Mesendoderm (in vitro differentiated cells): ENCODE results near the gene CCDC194.
A peak's percentile ranks its signal among the peaks of the same experiment; 100 is the strongest.

Experiments used
- DNase-seq: peaks from one replicate; pipeline ENCODE4 v3.0.0; 2013
- H2AK5ac ChIP-seq: 2 replicates; pipeline ENCODE4 v1.6.1; 2013; ENCODE audit warnings: low read length, inconsistent platforms
- H2BK120ac ChIP-seq: 2 replicates; pipeline ENCODE4 v1.6.1; 2013; ENCODE audit warnings: low read depth, mild to moderate bottlenecking, low read length, moderate library complexity, mixed read lengths
- H2BK15ac ChIP-seq: replicated peaks from 2 replicates; pipeline ENCODE4 v1.6.1; 2013; ENCODE audit warnings: low read depth, mild to moderate bottlenecking, moderate library complexity
- H2BK5ac ChIP-seq: 2 replicates; pipeline ENCODE4 v1.6.1; 2013; ENCODE audit warnings: low read length, inconsistent platforms
- H3K18ac ChIP-seq: 2 replicates; pipeline ENCODE4 v1.6.1; 2013; ENCODE audit warnings: mild to moderate bottlenecking, low read length, mixed read lengths
- H3K23ac ChIP-seq: one replicate; pipeline ENCODE4 v1.6.1; 2013; ENCODE audit warnings: low read length
- H3K27ac ChIP-seq: 2 replicates; pipeline ENCODE4 v1.5.1; 2013; ENCODE audit warnings: low read depth, mild to moderate bottlenecking, inconsistent platforms, low read length, moderate library complexity
- H3K27me3 ChIP-seq: 2 replicates; pipeline ENCODE4 v1.6.1; 2013; ENCODE audit warnings: low read length, control low read depth, mild to moderate bottlenecking, inconsistent platforms; ENCODE audit not compliant: insufficient read depth, poor library complexity
- H3K36me3 ChIP-seq: 2 replicates; pipeline ENCODE4 v1.6.1; 2013; ENCODE audit warnings: low read length, inconsistent platforms; ENCODE audit not compliant: control insufficient read depth, insufficient read depth
- H3K4ac ChIP-seq: one replicate; pipeline ENCODE4 v1.6.1; 2013; ENCODE audit warnings: low read depth, mild to moderate bottlenecking, low read length, moderate library complexity
- H3K4me1 ChIP-seq: 2 replicates; pipeline ENCODE4 v1.6.1; 2013; ENCODE audit warnings: low read depth, low read length, inconsistent platforms; ENCODE audit not compliant: control insufficient read depth
- H3K4me2 ChIP-seq: 2 replicates; pipeline ENCODE4 v1.6.1; 2013; ENCODE audit warnings: low read length
- H3K4me3 ChIP-seq: 2 replicates; pipeline ENCODE4 v1.5.1; 2013; ENCODE audit warnings: mild to moderate bottlenecking, low read length
- H3K56ac ChIP-seq: one replicate; pipeline ENCODE4 v1.6.1; 2013; ENCODE audit warnings: low read length
- H3K79me1 ChIP-seq: 2 replicates; pipeline ENCODE4 v1.6.1; 2013; ENCODE audit warnings: low read length, inconsistent platforms
- H3K79me2 ChIP-seq: 2 replicates; pipeline ENCODE4 v1.6.1; 2013; ENCODE audit warnings: mild to moderate bottlenecking, low read length; ENCODE audit not compliant: control insufficient read depth, insufficient read depth
- H3K9ac ChIP-seq: 2 replicates; pipeline ENCODE4 v1.6.1; 2013; ENCODE audit warnings: low read length, inconsistent platforms
- H4K5ac ChIP-seq: one replicate; pipeline ENCODE4 v1.6.1; 2013; ENCODE audit warnings: low read length
- H4K8ac ChIP-seq: one replicate; pipeline ENCODE4 v1.6.1; 2013; ENCODE audit warnings: low read depth, mild to moderate bottlenecking, control low read depth, low read length, moderate library complexity
- WGBS: extraction: QIAGEN DNeasy Blood & Tissue Kit; methylation state at CpG from one replicate; pipeline ENCODE4 v1.1.7; 2013; ENCODE audit warnings: low lambda C conversion rate, missing lambda C conversion rate; ENCODE audit not compliant: insufficient coverage; ENCODE audit errors: extremely low coverage; 5-methylcytosine and 5-hydroxymethylcytosine counted together

Gene CCDC194

GRCh38 chr19:17420475-17420924 lies 26.5 kb upstream of the CCDC194 start:
- Histone ChIP-seq H3K79me1 (no peaks in the 10 kb centered on the region), H2AK5ac (peak overlapping the region; percentile 18), H3K23ac (no peak overlapping the region), H3K4me2 (peak overlapping the region; percentile 91), H3K4ac (no peak overlapping the region), H2BK15ac (no peak overlapping the region), H3K18ac (peak overlapping the region; percentile 11), H2BK120ac (no peak overlapping the region), H3K27me3 (no peaks in the 10 kb centered on the region), H3K4me1 (peaks cover 3% of the 10 kb centered on the region), H3K27ac (no peak overlapping the region), H3K56ac (peak overlapping the region; percentile 89), H3K36me3 (no peaks in the 10 kb centered on the region), H4K8ac (no peak overlapping the region), H4K5ac (no peak overlapping the region), H3K79me2 (no peaks in the 10 kb centered on the region), H3K9ac (peak overlapping the region; percentile 77), H2BK5ac (no peak overlapping the region), H3K4me3 (peak overlapping the region; percentile 90)
- DNase-seq = peak; percentile 43
- WGBS = no CpG with 5 or more reads among the region's 25 CpGs

GRCh38 chr19:17419621-17420474 lies 25.9 kb upstream of the CCDC194 start, which contains the start of gene MVB12A:
MVB12A (plus strand) TSS chr19:17420047; CDS start chr19:17420136, 89 bp downstream.
- Histone ChIP-seq H4K8ac (no peak within 1 kb of the TSS), H3K79me1 (no peaks in the 10 kb centered on the region), H3K23ac (no peak within 1 kb of the TSS), H3K9ac (peak within 1 kb of the TSS; percentile 77), H3K79me2 (no peaks in the 10 kb centered on the region), H2AK5ac (peak within 1 kb of the TSS; percentile 18), H2BK120ac (no peak within 1 kb of the TSS), H3K36me3 (no peaks in the 10 kb centered on the region), H3K4me2 (peak within 1 kb of the TSS; percentile 91), H3K4me1 (peaks cover 3% of the 10 kb centered on the region), H3K56ac (peak within 1 kb of the TSS; percentile 89), H3K18ac (peak within 1 kb of the TSS; percentile 11), H3K27ac (peak within 1 kb of the TSS; percentile 28), H3K4ac (peak within 1 kb of the TSS; percentile 48), H3K27me3 (no peaks in the 10 kb centered on the region), H2BK15ac (no peak within 1 kb of the TSS), H3K4me3 (peak within 1 kb of the TSS; percentile 90), H2BK5ac (no peak within 1 kb of the TSS), H4K5ac (no peak within 1 kb of the TSS)
- DNase-seq = peak; percentile 100
- WGBS = no CpG with 5 or more reads among the region's 85 CpGs

GRCh38 chr19:17419154-17419620 lies 25.2 kb upstream of the CCDC194 start:
- no peak overlapping the region for H2BK15ac ChIP-seq
- H3K27ac ChIP-seq = peak overlapping the region; percentile 28
- H4K5ac ChIP-seq = no peak overlapping the region
- H2BK5ac ChIP-seq = no peak overlapping the region
- no peak overlapping the region for H2AK5ac ChIP-seq
- no peak overlapping the region for H4K8ac ChIP-seq
- H3K56ac ChIP-seq = peak overlapping the region; percentile 63
- no peaks in the 10 kb centered on the region for H3K27me3 ChIP-seq
- no peaks in the 10 kb centered on the region for H3K79me1 ChIP-seq
- WGBS = no CpG with 5 or more reads among the region's 8 CpGs
- DNase-seq = no peak
- H3K4ac ChIP-seq = peak overlapping the region; percentile 48
- H3K4me2 ChIP-seq = peak overlapping the region; percentile 44
- no peaks in the 10 kb centered on the region for H3K79me2 ChIP-seq
- peaks cover 3% of the 10 kb centered on the region for H3K4me1 ChIP-seq
- H3K4me3 ChIP-seq = peak overlapping the region; percentile 21
- H3K23ac ChIP-seq = no peak overlapping the region
- H3K9ac ChIP-seq = peak overlapping the region; percentile 61
- H3K36me3 ChIP-seq = no peaks in the 10 kb centered on the region
- peak overlapping the region; percentile 11 for H3K18ac ChIP-seq
- H2BK120ac ChIP-seq = no peak overlapping the region

GRCh38 chr19:17418710-17419109 lies 24.7 kb upstream of the CCDC194 start:
- no peak overlapping the region for H3K18ac ChIP-seq
- peak overlapping the region; percentile 61 for H3K9ac ChIP-seq
- no peak overlapping the region for H3K4me3 ChIP-seq
- H3K4me1 ChIP-seq = peaks cover 3% of the 10 kb centered on the region
- H2BK120ac ChIP-seq = no peak overlapping the region
- H3K79me2 ChIP-seq = no peaks in the 10 kb centered on the region
- H3K79me1 ChIP-seq = no peaks in the 10 kb centered on the region
- WGBS = no CpG with 5 or more reads among the region's 3 CpGs
- H3K56ac ChIP-seq = no peak overlapping the region
- no peak overlapping the region for H4K8ac ChIP-seq
- DNase-seq = peak; percentile 20
- no peak overlapping the region for H3K4me2 ChIP-seq
- no peak overlapping the region for H3K4ac ChIP-seq
- no peak overlapping the region for H3K27ac ChIP-seq
- no peak overlapping the region for H2BK15ac ChIP-seq
- H3K36me3 ChIP-seq = no peaks in the 10 kb centered on the region
- H2BK5ac ChIP-seq = no peak overlapping the region
- no peak overlapping the region for H4K5ac ChIP-seq
- no peak overlapping the region for H2AK5ac ChIP-seq
- no peak overlapping the region for H3K23ac ChIP-seq
- H3K27me3 ChIP-seq = no peaks in the 10 kb centered on the region

- H3K23ac ChIP-seq = no peak overlapping the region
- WGBS = no CpG with 5 or more reads among the region's 6 CpGs
Measured at GRCh38 chr19:17415121-17415520, 21.1 kb upstream of the CCDC194 start.

More at GRCh38 chr19:17415121-17415520, 21.1 kb upstream of the CCDC194 start:
- Histone ChIP-seq H3K4me1 (peaks cover 3% of the 10 kb centered on the region), H3K56ac (peak overlapping the region; percentile 78), H2BK15ac (no peak overlapping the region), H3K27me3 (no peaks in the 10 kb centered on the region), H2BK120ac (no peak overlapping the region), H4K8ac (no peak overlapping the region), H3K27ac (no peak overlapping the region), H3K36me3 (no peaks in the 10 kb centered on the region), H3K4ac (no peak overlapping the region), H3K9ac (no peak overlapping the region), H3K18ac (no peak overlapping the region), H3K79me2 (no peaks in the 10 kb centered on the region), H2BK5ac (no peak overlapping the region), H3K4me3 (no peak overlapping the region), H2AK5ac (no peak overlapping the region), H4K5ac (no peak overlapping the region), H3K79me1 (no peaks in the 10 kb centered on the region), H3K4me2 (no peak overlapping the region)
- peak; percentile 66 for DNase-seq
